Fibroblast of skin of right quadriceps (primary cell): ENCODE data around the gene MC1R.

ENCODE experiments used
- DNase-seq: peaks from one replicate; pipeline ENCODE4 v3.0.0-alpha.2; 2013

MC1R gene

DNA sequence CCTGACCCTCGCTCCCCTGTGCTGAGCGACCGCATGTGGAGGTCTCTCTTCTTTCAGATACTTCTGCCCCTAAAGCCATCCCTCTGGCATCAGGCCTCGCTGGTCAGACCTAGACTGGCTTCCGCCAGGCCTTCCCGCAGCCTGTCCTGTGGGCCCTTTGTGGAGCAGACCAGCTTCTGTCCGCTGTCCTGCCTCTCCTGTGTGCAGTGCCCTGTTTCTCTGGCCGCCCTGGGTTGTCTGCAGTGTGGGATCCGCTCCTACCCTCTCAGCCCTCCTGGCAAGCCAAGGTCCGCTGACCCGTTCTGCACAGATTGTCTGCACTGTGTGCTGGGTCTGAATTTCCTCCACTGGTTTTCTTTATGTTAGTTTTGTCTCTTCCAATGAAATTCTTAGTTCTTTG lies 21.5 kb upstream of the MC1R start:
- no peak for DNase-seq

DNA sequence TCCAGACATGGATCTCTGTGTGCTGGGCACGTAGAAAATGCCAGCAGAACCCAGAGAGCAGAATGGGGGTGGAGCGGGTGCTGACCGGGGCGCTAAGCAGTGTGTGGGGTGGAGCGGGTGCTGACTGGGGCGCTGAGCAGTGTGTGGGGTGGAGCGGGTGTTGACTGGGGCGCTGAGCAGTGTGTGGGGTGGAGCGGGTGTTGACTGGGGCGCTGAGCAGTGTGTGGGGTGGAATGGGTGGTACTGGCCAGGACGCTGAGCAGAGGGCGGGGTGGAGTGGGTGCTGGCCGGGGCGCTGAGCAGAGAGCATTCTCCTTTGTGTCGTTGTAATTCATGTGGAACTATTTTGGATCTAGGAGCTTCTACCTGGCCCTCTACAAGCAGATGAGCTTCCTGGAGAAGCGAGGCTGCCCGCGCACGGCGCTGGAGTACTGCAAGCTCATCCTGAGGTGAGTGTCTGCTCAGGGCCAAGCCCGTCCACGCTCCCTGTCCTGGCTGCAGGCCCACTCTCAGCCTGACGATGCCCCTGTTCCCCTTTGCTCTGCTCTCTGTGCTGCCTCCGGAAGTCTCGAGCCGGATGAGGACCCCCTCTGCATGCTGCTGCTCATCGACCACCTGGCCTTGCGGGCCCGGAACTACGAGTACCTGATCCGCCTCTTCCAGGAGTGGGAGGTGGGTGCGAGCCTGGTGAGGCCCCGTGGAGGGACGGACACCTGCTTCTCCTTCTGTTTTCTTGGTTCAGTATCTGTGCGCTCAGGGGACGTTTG lies 20.3 kb upstream of the MC1R start:
- no peak for DNase-seq

GRCh38 chr16:89899879-89900481 lies 18.7 kb upstream of the MC1R start:
- DNase-seq, result no peak

DNA sequence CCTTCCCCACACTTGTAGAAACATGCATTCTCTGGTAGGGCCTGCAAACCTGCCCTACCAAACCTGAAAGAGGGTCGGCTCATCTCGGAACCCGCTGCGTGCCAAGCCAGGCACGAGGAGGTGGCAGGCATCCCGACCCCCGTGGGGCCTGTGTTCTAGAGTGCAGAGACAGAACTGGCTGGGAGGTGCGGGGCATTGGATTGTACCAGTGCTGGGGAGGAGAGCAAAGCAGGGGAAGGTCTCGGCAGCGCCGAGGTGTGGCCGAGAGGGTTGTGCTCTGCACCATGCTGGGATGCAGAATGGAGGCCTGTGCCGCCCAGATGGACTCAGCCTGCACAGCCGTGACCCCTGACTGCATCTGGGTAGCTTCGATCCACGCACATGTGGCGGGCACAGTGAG lies 17.8 kb upstream of the MC1R start:
- DNase-seq, result no peak

DNA sequence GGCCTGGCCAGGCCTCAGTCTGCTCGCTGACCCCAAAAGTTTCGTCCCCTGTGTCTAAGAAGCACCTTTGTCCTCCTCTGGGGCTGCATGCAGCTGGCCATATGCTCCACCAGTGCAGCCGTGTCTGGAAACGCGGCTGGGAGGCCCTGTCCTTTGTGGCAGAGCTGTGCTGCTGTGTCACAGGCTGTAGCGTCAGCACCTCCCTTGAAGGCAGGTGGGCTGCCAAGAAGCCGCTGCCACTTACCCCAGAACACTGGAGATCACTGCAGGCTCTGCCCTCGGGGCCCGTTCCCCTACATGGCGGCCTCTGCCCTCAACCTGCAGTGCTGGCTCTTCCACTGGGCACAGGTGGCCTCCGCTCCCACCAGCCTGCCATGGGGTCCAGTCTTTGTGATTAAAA lies 15.7 kb upstream of the MC1R start:
- no peak for DNase-seq

DNA sequence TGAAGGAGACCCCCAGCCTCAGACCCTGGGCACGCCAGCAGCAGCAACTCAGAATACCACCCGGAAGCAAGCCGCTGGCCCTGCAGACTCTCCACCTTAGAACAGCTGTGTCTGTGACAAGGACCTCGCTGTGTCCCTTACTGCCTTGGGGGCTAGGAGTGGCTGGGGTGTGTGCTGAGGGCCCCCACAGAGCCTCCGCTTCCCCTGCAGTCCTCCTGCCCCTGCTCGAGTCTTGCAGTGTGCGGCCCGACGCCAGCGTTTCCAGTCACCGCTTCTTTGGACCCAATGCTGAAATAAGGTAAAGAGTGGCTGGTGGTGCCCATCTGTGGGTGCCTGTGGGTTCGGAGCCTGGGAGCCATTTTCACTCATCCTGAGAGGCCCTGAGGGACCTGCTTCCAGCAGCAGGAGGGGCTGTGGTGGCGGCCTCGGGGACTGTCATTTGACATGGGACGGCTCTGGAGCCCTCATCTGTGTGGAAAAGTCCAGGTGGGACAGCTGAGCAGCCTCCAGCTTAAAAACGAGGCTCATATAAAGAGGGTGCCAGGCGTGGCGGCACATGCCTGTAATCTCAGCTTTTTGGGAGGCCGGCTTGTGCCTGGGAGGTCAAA lies 14.7 kb upstream of the MC1R start:
- DNase-seq, result no peak

DNA sequence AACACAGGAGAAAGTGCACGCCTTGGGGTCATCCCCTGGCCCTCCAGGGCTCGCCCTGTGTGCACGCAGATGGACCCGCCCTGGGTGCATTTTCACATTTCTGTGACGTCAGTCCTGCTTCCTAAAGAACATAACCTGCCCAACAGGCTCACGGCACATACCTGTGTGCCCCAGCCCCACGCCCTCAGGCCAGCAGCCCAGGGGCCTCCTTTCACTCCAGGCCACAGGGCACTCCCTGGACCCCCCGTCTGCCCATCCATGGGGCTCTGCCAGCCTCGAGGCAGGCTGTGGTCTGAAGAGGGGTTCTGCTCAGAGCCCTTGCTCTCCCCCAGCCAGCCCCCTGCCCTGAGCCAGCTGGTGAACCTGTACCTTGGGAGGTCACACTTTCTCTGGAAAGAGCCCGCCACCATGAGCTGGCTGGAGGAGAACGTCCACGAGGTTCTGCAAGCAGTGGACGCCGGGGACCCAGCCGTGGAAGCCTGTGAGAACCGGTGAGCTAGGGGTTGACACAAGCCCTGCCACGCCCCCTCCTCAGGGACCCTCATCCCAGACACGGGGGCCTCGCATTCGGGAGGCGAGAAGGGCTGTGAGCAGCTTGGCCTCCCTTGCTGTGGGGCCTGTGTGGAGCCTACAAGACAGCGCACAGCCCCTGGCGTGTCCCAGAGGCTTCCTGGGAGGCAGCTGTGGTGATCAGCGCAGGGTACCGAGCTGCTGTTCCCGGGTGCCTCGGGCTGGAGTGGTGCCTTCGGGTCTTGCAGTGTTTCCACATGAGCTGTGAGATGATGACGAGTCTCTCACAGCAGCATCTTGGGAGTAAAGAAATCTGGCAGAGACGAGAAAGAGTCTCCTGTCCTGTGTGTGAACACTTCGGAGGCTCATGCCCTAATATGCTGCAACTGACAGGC lies 13.8 kb upstream of the MC1R start:
- no peak for DNase-seq

GRCh38 chr16:89905511-89906139 lies 13.0 kb upstream of the MC1R start:
- DNase-seq, result no peak

DNA sequence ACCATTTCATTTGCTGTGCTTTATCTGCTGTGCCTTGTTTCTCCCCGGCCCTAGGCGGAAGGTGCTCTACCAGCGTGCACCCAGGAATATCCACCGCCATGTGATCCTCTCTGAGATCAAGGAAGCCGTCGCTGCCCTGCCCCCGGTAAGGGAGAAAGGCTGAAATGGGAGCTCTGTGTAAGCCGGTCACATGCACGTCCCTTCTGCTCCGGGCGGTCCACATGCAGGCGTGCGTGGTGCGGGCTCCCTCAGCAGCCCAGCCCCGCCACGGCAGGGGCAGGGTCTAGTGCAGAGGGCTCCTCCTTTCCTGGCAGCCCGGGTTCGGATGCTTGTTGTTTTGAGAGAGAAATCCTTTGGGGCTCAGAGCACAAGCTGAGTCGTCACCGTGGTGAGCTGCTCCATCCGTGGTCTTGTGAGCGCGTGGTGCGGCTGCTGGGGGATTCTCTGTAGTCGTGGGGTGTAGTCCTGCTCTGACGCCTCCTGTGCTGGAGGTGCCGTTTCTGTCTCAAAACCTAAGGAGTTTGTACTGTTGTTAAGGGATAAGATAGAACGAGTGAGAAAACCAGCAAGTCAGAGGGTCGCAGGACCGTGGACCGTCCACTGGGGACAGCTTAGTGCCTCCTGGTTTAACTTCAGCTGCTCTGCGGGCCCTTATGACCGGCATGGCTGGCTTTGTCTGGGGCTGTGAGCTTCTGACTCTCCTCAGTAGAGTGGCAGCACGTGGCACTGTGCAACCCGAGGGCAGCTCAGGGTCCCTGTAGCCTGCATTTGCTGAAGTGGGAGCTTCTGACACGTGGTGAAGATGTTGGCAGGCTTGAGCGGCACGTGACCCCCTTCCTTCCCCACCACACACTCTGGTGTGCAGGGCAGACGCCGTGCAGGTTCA lies 12.3 kb upstream of the MC1R start:
- DNase-seq, result no peak

GRCh38 chr16:89907055-89907814 lies 11.4 kb upstream of the MC1R start:
- no peak for DNase-seq

GRCh38 chr16:89908236-89908635 lies 10.4 kb upstream of the MC1R start:
- DNase-seq, result no peak

GRCh38 chr16:89909777-89910716 lies 8.6 kb upstream of the MC1R start:
- DNase-seq, result peak; percentile 68

DNA sequence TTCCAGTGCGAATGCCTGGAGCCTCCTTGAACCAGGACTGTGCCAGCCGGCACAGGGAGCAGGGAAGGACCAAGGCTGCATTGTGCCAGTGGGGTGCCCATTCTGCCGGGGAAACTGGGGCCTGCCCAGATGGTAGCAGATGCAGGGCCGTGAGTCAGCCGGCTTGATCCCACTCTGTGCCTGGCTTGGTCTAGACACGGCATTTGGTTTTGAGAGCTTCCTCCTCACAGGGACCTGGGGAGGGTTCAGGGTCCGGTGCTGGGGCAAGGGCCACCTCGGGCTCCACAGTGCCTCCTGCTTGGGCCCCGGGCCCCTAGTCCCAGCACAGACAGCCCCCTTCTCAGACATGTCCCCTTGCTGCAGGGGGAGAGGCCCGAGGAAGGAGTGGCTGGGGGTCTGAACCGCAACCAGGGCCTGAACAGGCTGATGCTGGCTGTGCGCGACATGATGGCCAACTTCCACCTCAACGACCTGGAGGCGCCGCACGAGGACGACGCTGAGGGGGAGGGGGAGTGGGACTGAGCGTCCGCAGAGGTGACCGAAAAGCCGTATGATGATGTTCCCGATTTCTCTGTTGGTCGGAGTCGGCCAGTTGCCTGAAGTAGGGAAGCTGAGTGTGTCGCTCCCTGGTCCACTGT lies 7.8 kb upstream of the MC1R start:
- no peak for DNase-seq

- DNase-seq, result no peak
Observed at GRCh38 chr16:89911375-89911774, 7.3 kb upstream of the MC1R start.

DNA sequence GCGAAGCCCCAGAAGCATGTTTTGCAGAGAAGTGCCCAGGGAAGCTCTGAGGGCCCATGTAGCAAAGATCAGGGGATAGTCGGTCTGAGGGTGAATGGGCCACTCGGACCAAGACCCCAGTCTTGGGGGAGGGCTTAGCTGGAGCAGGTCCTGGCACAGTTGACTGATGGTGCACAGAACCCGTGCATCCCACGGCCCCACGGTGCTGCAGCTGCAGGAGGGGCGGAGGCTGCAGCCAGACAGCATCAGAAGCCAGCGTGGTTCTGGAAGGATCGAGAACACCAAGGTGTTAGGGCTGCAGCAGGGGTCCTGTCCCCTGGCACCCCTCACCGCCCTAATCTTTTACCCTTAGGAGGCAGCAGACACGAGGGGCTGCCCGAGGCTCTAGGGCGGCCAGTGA lies 6.5 kb upstream of the MC1R start:
- no peak for DNase-seq

GRCh38 chr16:89912627-89913026 lies 6.0 kb upstream of the MC1R start:
- DNase-seq, result no peak

DNA sequence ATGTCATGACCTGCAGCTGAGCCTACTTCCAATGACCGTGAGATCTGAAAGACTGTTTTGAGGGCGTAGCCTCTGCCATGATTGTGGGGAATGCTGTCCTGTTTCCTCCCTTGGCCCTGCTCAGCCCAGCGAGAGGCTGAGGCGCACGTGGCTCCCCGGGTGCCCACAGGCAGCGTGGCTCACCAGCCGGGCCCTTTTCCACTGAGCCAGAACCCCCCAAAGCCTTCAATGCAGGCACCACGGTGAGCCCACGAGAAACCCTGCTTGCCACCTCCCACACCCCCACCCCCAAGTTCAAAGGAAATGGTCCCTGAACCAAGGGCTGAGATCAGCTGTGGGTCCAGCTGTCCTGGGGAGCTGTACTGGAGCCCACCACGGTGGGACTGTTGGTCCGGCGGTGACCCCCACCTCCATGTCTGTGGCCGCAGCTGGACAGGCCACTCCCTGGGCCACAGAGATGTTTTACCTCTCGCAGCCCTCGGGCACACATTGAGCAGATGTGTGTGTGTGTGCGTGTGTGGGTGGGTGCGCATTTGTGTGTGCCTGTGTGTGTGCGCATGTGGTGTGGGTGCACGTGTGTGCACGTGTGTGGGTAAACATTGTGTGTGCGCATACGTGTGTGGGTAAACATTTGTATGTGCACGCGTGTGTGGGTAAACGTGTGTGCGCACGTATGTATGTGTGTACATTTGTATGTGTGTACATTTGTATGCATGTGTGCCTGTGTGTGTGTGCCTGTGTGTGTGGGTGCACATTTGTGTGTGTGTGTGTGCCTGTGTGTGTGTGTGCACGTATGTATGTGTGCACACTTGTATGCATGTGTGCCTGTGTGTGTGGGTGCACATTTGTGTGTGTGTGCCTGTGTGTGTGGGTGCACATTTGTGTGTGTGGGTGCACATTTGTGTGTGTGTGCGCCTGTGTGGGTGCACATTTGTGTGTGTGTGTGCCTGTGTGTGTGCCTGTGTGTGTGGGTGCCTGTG lies 5.0 kb upstream of the MC1R start:
- DNase-seq, result no peak
